A549 (cell line): Measurements from ENCODE around the gene KIF3A. TPM values are rescaled to one million over a fixed set of nuclear protein-coding genes. Genes with fewer than 3 reads are reported as not detected.

Experiments
- ATAC-seq, 2 experiments: fragments of 200-7000 bp in 1 of 2; fragments of >200 bp in 1 of 2; cut with Nextera tagmentation in 1 of 2; cut with Tn5 transposase in 1 of 2; 3 replicates each; pipeline versions ENCODE4 v1.8.0 to v1.9.1; 2018 to 2020; ENCODE audit warnings: mild to moderate bottlenecking in 1 of 2, moderate library complexity in 1 of 2
- CTCF ChIA-PET: fragments of 300-600 bp; sonication (Branson Sonifier 250); formaldehyde crosslinking; extraction: SDS; loops from one replicate; lab custom pipeline; 2021; ENCODE audit warnings: antibody characterized with exemption, inconsistent platforms; lab: Yijun Ruan, JAX
- POLR2A ChIA-PET: fragments of 350-600 bp; formaldehyde crosslinking; extraction: SDS; loops from one replicate; lab custom pipeline; 2021; ENCODE audit warnings: antibody characterized with exemption, inconsistent platforms; lab: Yijun Ruan, JAX
- DNase-seq, 2 experiments: peaks; one replicate each; pipeline versions ENCODE4 v3.0.0 to v3.0.0-alpha.2; 2011 to 2016; ENCODE audit warnings: low read depth in 1 of 2, low spot score in 1 of 2
- FAIRE-seq: peaks from 2 replicates; lab custom pipeline; 2011; peaks lifted over from hg19 to GRCh38; lab: Jason Lieb, UNC
- H3K27ac ChIP-seq, 2 experiments: fragments of >200 bp; sonication (Bioruptor Twin); formaldehyde crosslinking; 3 replicates each; pipeline ENCODE4 v1.5.1; 2016 to 2017
- H3K4me1 ChIP-seq: fragments of >200 bp; sonication (Bioruptor Twin); formaldehyde crosslinking; 3 replicates; pipeline ENCODE4 v1.6.1; 2016
- H3K4me2 ChIP-seq: fragments of >200 bp; sonication (Bioruptor Twin); formaldehyde crosslinking; 3 replicates; pipeline ENCODE4 v1.6.1; 2016
- H3K4me3 ChIP-seq: fragments of >200 bp; sonication (Bioruptor Twin); formaldehyde crosslinking; 3 replicates; pipeline ENCODE4 v1.5.1; 2016
- H3K9me3 ChIP-seq: fragments of >200 bp; sonication (Bioruptor Twin); formaldehyde crosslinking; 3 replicates; pipeline ENCODE4 v1.6.1; 2016
- ATOH8 ChIP-seq: fragments of 250-450 bp; sonication (Bioruptor Pico); IDR thresholded peaks from 2 replicates; pipeline ENCODE4 v1.5.0; 2020; ENCODE audit warnings: low read depth, mild to moderate bottlenecking, moderate library complexity
- CBX8 ChIP-seq: fragments of 200-600 bp; sonication (generic); IDR thresholded peaks from 2 replicates; pipeline ENCODE4 v1.6.1; 2016
- CEBPB ChIP-seq, 2 experiments: fragments of >200 bp in 1 of 2; sonication (Bioruptor Twin) in 1 of 2; formaldehyde crosslinking in 1 of 2; IDR thresholded peaks; 2 replicates each; pipeline ENCODE4 v1.6.1; 2012 to 2016
- CHD2 ChIP-seq: fragments of 150-350 bp; IDR thresholded peaks from 2 replicates; pipeline ENCODE4 v1.6.1; 2014; ENCODE audit warnings: low read length; ENCODE audit not compliant: partially characterized antibody
- EP300 ChIP-seq, 2 experiments: fragments of >200 bp; sonication (Bioruptor Twin); formaldehyde crosslinking; IDR thresholded peaks; 2 replicates in 1 of 2; 3 replicates in 1 of 2; pipeline ENCODE4 v1.6.1; 2016 to 2017
- FOSB ChIP-seq: fragments of 250-450 bp; sonication (Bioruptor Pico); IDR thresholded peaks from 2 replicates; pipeline ENCODE4 v1.5.0; 2020; ENCODE audit warnings: mild to moderate bottlenecking, moderate library complexity
- FOXS1 ChIP-seq: fragments of 250-450 bp; sonication (Bioruptor Pico); IDR thresholded peaks from 2 replicates; pipeline ENCODE4 v1.5.0; 2020; ENCODE audit warnings: mild to moderate bottlenecking, moderate library complexity
- GATA3 ChIP-seq: IDR thresholded peaks from 2 replicates; pipeline ENCODE4 v1.6.1; 2012; ENCODE audit warnings: borderline replicate concordance
- HOXA7 ChIP-seq: fragments of 250-450 bp; sonication (Bioruptor Pico); IDR thresholded peaks from 2 replicates; pipeline ENCODE4 v1.5.0; 2020; ENCODE audit warnings: mild to moderate bottlenecking, moderate library complexity
- JUN ChIP-seq, 2 experiments: fragments of >200 bp; sonication (Bioruptor Twin); formaldehyde crosslinking; IDR thresholded peaks; 2 replicates in 1 of 2; 3 replicates in 1 of 2; pipeline ENCODE4 v1.6.1; 2016 to 2017
- JUNB ChIP-seq: fragments of >200 bp; sonication (Bioruptor Twin); formaldehyde crosslinking; IDR thresholded peaks from 2 replicates; pipeline ENCODE4 v1.6.1; 2016
- KDM1A ChIP-seq: fragments of 200-600 bp; sonication (generic); IDR thresholded peaks from 2 replicates; pipeline ENCODE4 v1.6.1; 2016; ENCODE audit warnings: low read depth, mild to moderate bottlenecking
- KDM5A ChIP-seq: fragments of 200-600 bp; sonication (generic); IDR thresholded peaks from 2 replicates; pipeline ENCODE4 v1.6.1; 2016; ENCODE audit warnings: antibody characterized with exemption, mild to moderate bottlenecking
- MYC ChIP-seq: IDR thresholded peaks from 2 replicates; pipeline ENCODE4 v1.6.1; 2012; ENCODE audit warnings: mild to moderate bottlenecking, inconsistent platforms, low read length, improper control_type of control experiment, borderline replicate concordance
- NPAS2 ChIP-seq: fragments of 250-450 bp; sonication (Bioruptor Pico); IDR thresholded peaks from 2 replicates; pipeline ENCODE4 v1.8.0; 2022; ENCODE audit warnings: mild to moderate bottlenecking, moderate library complexity, borderline replicate concordance
- NR3C1 ChIP-seq: fragments of >200 bp; sonication (Bioruptor Twin); formaldehyde crosslinking; IDR thresholded peaks from 3 replicates; pipeline ENCODE4 v1.6.1; 2017
- PBX3 ChIP-seq: IDR thresholded peaks from 2 replicates; pipeline ENCODE4 v1.6.1; 2012
- POLR2A ChIP-seq: IDR thresholded peaks from 2 replicates; pipeline ENCODE4 v1.6.1; 2012; ENCODE audit warnings: mild to moderate bottlenecking, low read length
- SMC3 ChIP-seq: fragments of >200 bp; sonication (Bioruptor Twin); formaldehyde crosslinking; IDR thresholded peaks from 3 replicates; pipeline ENCODE4 v1.6.1; 2018; ENCODE audit warnings: inconsistent platforms
- SREBF2 ChIP-seq: fragments of 450-650 bp; IDR thresholded peaks from 2 replicates; pipeline ENCODE4 v1.6.1; 2014; ENCODE audit warnings: mild to moderate bottlenecking, moderate library complexity
- TFCP2L1 ChIP-seq: fragments of 250-450 bp; sonication (Bioruptor Pico); IDR thresholded peaks from 2 replicates; pipeline ENCODE4 v1.5.0; 2021; ENCODE audit warnings: mild to moderate bottlenecking
- ZNF302 ChIP-seq: fragments of 250-450 bp; sonication (Bioruptor Pico); IDR thresholded peaks from 2 replicates; pipeline ENCODE4 v1.9.0; 2021; ENCODE audit warnings: inconsistent platforms, mild to moderate bottlenecking, moderate library complexity
- ZSCAN20 ChIP-seq: fragments of 250-450 bp; sonication (Bioruptor Pico); IDR thresholded peaks from 2 replicates; pipeline ENCODE4 v1.8.0; 2022; ENCODE audit warnings: mild to moderate bottlenecking, moderate library complexity
- WGBS: methylation state at CpG from one replicate; pipeline ENCODE4 v1.1.6; 2017; ENCODE audit errors: missing lambda C conversion rate; 5-methylcytosine and 5-hydroxymethylcytosine counted together
- polyA plus RNA-seq, 4 experiments: library from polyadenylated mRNA; depleted of rRNA in 3 of 4; stranded (reverse); fragments of >200 nt; fragmentation: RNase III in 1 of 4; extraction: RNeasy Plus Mini Kit Qiagen cat#74134 plus additional on column Dnase treatment in 1 of 4; gene quantifications; 2 replicates in 3 of 4; 3 replicates in 1 of 4; pipeline ENCODE4 v1.2.3, GENCODE V29; 2011 to 2017

The KIF3A gene
- polyA plus RNA-seq, 2 of the 4 experiments (the other 2 are of a cell fraction) = 12.8 to 20.5 TPM

GRCh38 chr5:132753135-132753987 is 16.0 kb upstream of the KIF3A start:
- CTCF ChIA-PET = interaction anchor here (0.6 to 2.9 kb wide), 9 partner anchors 11 to 75 kb away, joined by 3 to 26 read pairs (median 4); no protein-coding TSS in a partner anchor
- Histone ChIP-seq H3K4me1 (no peaks in the 10 kb centered on the region), H3K27ac (no peak overlapping the region), H3K4me2 (no peak overlapping the region), H3K9me3 (no peaks in the 10 kb centered on the region), H3K4me3 (no peak overlapping the region)
- 63% methylated on average over 2 of the region's 2 CpGs for WGBS
- FAIRE-seq (no peak), DNase-seq (peak in 1 of 2 experiments; percentile 18), ATAC-seq (peak; percentile 64 to 80; a peak in 5 of 6 replicates)
- POLR2A ChIA-PET = no interaction called here
- TF ChIP-seq KDM1A (no peak), NR3C1 (no peak), ZNF302 (CRISPR knock-in tag) (no peak), HOXA7 (CRISPR knock-in tag) (no peak), TFCP2L1 (CRISPR knock-in tag) (no peak), JUN (IDR thresholded peaks at IDR 0.05) (no peak), SMC3 (no peak), ZSCAN20 (no peak)

GRCh38 chr5:132752581-132753125 is 15.3 kb upstream of the KIF3A start:
- FAIRE-seq (no peak), DNase-seq (no peak), ATAC-seq (no peak)
- WGBS = 22% methylated on average over 1 of the region's 1 CpG
- H3K4me1 ChIP-seq = no peaks in the 10 kb centered on the region
- no peak overlapping the region for H3K4me2 ChIP-seq
- H3K9me3 ChIP-seq = no peaks in the 10 kb centered on the region
- no peak overlapping the region for H3K4me3 ChIP-seq
- TF ChIP-seq CHD2 = no peak
- no peak for TF ChIP-seq JUNB
- no peak for TF ChIP-seq POLR2A
- TF ChIP-seq MYC = no peak
- TF ChIP-seq ATOH8 (CRISPR knock-in tag) = no peak
- TF ChIP-seq KDM1A = no peak
- TF ChIP-seq PBX3 = no peak
- no peak for TF ChIP-seq KDM5A
- TF ChIP-seq GATA3 = no peak
- no peak for TF ChIP-seq NPAS2 (CRISPR knock-in tag)
- no peak for TF ChIP-seq SMC3
- no peak for TF ChIP-seq EP300 (IDR thresholded peaks at IDR 0.05)
- TF ChIP-seq SREBF2 = no peak
- ChIA-PET CTCF (interaction anchor here (0.6 to 6.6 kb wide), 9 partner anchors 46 to 163 kb away, joined by 3 to 64 read pairs (median 4); no protein-coding TSS in a partner anchor), POLR2A (no interaction called here)
- no peak overlapping the region for H3K27ac ChIP-seq

GRCh38 chr5:132751971-132752580 is 14.7 kb upstream of the KIF3A start:
- ChIA-PET POLR2A (no interaction called here), CTCF (interaction anchor here (0.6 to 6.6 kb wide), 3 partner anchors 56 to 164 kb away, joined by 3 to 64 read pairs (median 4); no protein-coding TSS in a partner anchor)
- DNase-seq (no peak), FAIRE-seq (no peak), ATAC-seq (no peak)
- Histone ChIP-seq H3K27ac (no peak overlapping the region), H3K4me3 (no peak overlapping the region), H3K4me1 (no peaks in the 10 kb centered on the region), H3K4me2 (no peak overlapping the region), H3K9me3 (no peaks in the 10 kb centered on the region)
- no peak for TF ChIP-seq CHD2
- TF ChIP-seq FOXS1 = no peak
- no peak for TF ChIP-seq CEBPB (IDR thresholded peaks at IDR 0.05)
- no peak for TF ChIP-seq JUNB
- no peak for TF ChIP-seq FOSB (CRISPR knock-in tag)
- no peak for TF ChIP-seq SMC3
- TF ChIP-seq CBX8 = no peak
- WGBS = 73% methylated on average over 4 of the region's 5 CpGs
